Rectal smooth muscle tissue (tissue), 1 donor: ENCODE measurements around the gene LGALS7.
"Not testable (repeated sequence)": the region's sequence is repeated elsewhere in the genome, so short reads cannot be mapped to it uniquely, and the experiment has no call there.

Experiments used
- H3K27ac ChIP-seq: one replicate; pipeline ENCODE4 v1.7.0; 2013; ENCODE audit warnings: low read depth, low read length, inconsistent platforms
- H3K27me3 ChIP-seq: one replicate; pipeline ENCODE4 v1.7.0; 2013; ENCODE audit warnings: low read length; ENCODE audit not compliant: control insufficient read depth, insufficient read depth
- H3K36me3 ChIP-seq: one replicate; pipeline ENCODE4 v1.7.0; 2013; ENCODE audit warnings: low read length; ENCODE audit not compliant: control insufficient read depth, insufficient read depth
- H3K4me1 ChIP-seq: one replicate; pipeline ENCODE4 v1.7.0; 2013; ENCODE audit warnings: low read length; ENCODE audit not compliant: control insufficient read depth, insufficient read depth
- H3K4me3 ChIP-seq: one replicate; pipeline ENCODE4 v1.7.0; 2013; ENCODE audit warnings: low read length
- H3K9ac ChIP-seq: one replicate; pipeline ENCODE4 v1.7.0; 2013; ENCODE audit warnings: low read length

LGALS7 gene

GRCh38 chr19:38809592-38810252 lies 36.4 kb upstream of the LGALS7 start:
- no peaks in the 10 kb centered on the region for H3K27me3 ChIP-seq
- H3K27ac ChIP-seq, result no peak overlapping the region
- peaks cover 3% of the 10 kb centered on the region for H3K36me3 ChIP-seq
- no peak overlapping the region for H3K9ac ChIP-seq
- H3K4me1 ChIP-seq, result no peaks in the 10 kb centered on the region
- peak overlapping the region; percentile 9 for H3K4me3 ChIP-seq

- no peak overlapping the region for H3K9ac ChIP-seq
- H3K27ac ChIP-seq, result no peak overlapping the region
These were observed 35.4 kb upstream of the LGALS7 start for GRCh38 chr19:38808741-38809140.

GRCh38 chr19:38807374-38808098 lies 34.2 kb upstream of the LGALS7 start:
- not testable (repeated sequence) for H3K9ac ChIP-seq, H3K4me1 ChIP-seq, H3K27ac ChIP-seq, H3K36me3 ChIP-seq, H3K27me3 ChIP-seq, H3K4me3 ChIP-seq

More at GRCh38 chr19:38808741-38809140, 35.4 kb upstream of the LGALS7 start:
- H3K4me1 ChIP-seq, result no peaks in the 10 kb centered on the region
- H3K36me3 ChIP-seq, result peaks cover 3% of the 10 kb centered on the region
- H3K27me3 ChIP-seq, result no peaks in the 10 kb centered on the region
- no peak overlapping the region for H3K4me3 ChIP-seq

GRCh38 chr19:38806371-38806770 lies 33.1 kb upstream of the LGALS7 start:
- H3K27ac ChIP-seq, result no peak overlapping the region
- H3K36me3 ChIP-seq, result peaks cover 7% of the 10 kb centered on the region
- no peak overlapping the region for H3K9ac ChIP-seq
- H3K27me3 ChIP-seq, result no peaks in the 10 kb centered on the region
- H3K4me1 ChIP-seq, result no peaks in the 10 kb centered on the region
- H3K4me3 ChIP-seq, result no peak overlapping the region

- no peak overlapping the region for H3K27ac ChIP-seq
- no peak overlapping the region for H3K9ac ChIP-seq
- peaks cover 13% of the 10 kb centered on the region for H3K36me3 ChIP-seq
- H3K27me3 ChIP-seq, result no peaks in the 10 kb centered on the region
- H3K4me1 ChIP-seq, result no peaks in the 10 kb centered on the region
- no peak overlapping the region for H3K4me3 ChIP-seq
These were observed 31.9 kb upstream of the LGALS7 start for GRCh38 chr19:38805180-38805579.

GRCh38 chr19:38803543-38803942 lies 30.2 kb upstream of the LGALS7 start:
- H3K4me3 ChIP-seq, result no peak overlapping the region
- H3K4me1 ChIP-seq, result no peaks in the 10 kb centered on the region
- H3K9ac ChIP-seq, result no peak overlapping the region
- no peak overlapping the region for H3K27ac ChIP-seq
- peaks cover 11% of the 10 kb centered on the region for H3K36me3 ChIP-seq
- no peaks in the 10 kb centered on the region for H3K27me3 ChIP-seq

GRCh38 chr19:38801359-38802095 lies 28.2 kb upstream of the LGALS7 start:
- H3K4me3 ChIP-seq, result no peak overlapping the region
- no peak overlapping the region for H3K9ac ChIP-seq
- H3K27ac ChIP-seq, result no peak overlapping the region
- peaks cover 11% of the 10 kb centered on the region for H3K36me3 ChIP-seq
- H3K27me3 ChIP-seq, result no peaks in the 10 kb centered on the region
- H3K4me1 ChIP-seq, result no peaks in the 10 kb centered on the region

- no peak overlapping the region for H3K4me3 ChIP-seq
These were observed 27.4 kb upstream of the LGALS7 start for GRCh38 chr19:38800577-38801347.

GRCh38 chr19:38799104-38799503 lies 25.8 kb upstream of the LGALS7 start:
- no peaks in the 10 kb centered on the region for H3K4me1 ChIP-seq
- no peak overlapping the region for H3K27ac ChIP-seq
- H3K9ac ChIP-seq, result no peak overlapping the region
- H3K27me3 ChIP-seq, result no peaks in the 10 kb centered on the region
- H3K4me3 ChIP-seq, result no peak overlapping the region
- H3K36me3 ChIP-seq, result peaks cover 11% of the 10 kb centered on the region

More at GRCh38 chr19:38800577-38801347, 27.4 kb upstream of the LGALS7 start:
- no peaks in the 10 kb centered on the region for H3K27me3 ChIP-seq
- no peaks in the 10 kb centered on the region for H3K4me1 ChIP-seq
- no peak overlapping the region for H3K9ac ChIP-seq
- H3K27ac ChIP-seq, result no peak overlapping the region
- peaks cover 11% of the 10 kb centered on the region for H3K36me3 ChIP-seq

- H3K27ac ChIP-seq, H3K9ac ChIP-seq, H3K27me3 ChIP-seq, H3K36me3 ChIP-seq, H3K4me3 ChIP-seq, H3K4me1 ChIP-seq: not testable (repeated sequence)
These were observed 24.5 kb upstream of the LGALS7 start for GRCh38 chr19:38797781-38798180.

GRCh38 chr19:38796154-38796553 lies 22.8 kb upstream of the LGALS7 start:
- Histone ChIP-seq H3K4me3 (no peak overlapping the region), H3K4me1 (no peaks in the 10 kb centered on the region), H3K36me3 (peaks cover 5% of the 10 kb centered on the region), H3K27ac (no peak overlapping the region), H3K9ac (no peak overlapping the region), H3K27me3 (no peaks in the 10 kb centered on the region)

GRCh38 chr19:38795549-38795948 lies 22.2 kb upstream of the LGALS7 start:
- H3K36me3 ChIP-seq, result no peaks in the 10 kb centered on the region
- no peaks in the 10 kb centered on the region for H3K4me1 ChIP-seq
- H3K27me3 ChIP-seq, result no peaks in the 10 kb centered on the region
- H3K4me3 ChIP-seq, result no peak overlapping the region
- no peak overlapping the region for H3K27ac ChIP-seq
- H3K9ac ChIP-seq, result no peak overlapping the region
